ENCODE data around the gene KIRREL1. TPM values are rescaled to one million over a fixed set of nuclear protein-coding genes. Genes with fewer than 3 reads are reported as not detected.
A peak's percentile ranks its signal among the peaks of the same experiment; 100 is the strongest.

Gene KIRREL1
- total RNA-seq, 1 donor from 2014 or later: 195 TPM

DNA sequence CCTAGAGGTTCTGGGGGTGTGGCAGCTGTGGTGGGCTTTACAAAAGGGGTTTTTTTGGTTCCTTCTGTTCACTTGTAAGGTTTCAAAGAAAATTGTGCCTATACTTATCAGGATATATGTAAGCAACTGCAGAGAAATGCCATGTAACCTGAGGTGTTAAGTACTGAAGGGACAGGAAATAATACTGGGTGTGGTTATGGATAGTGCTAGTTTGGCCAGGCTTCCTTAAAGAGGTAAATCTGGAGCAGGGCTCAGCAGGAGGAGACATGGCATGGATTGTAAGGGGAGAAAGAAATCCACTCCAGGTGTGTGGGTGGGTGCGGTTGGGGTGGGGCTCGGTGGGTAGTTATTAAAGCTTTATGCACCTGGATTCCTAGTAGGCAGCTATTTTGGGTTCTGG, 28.3 kb downstream of the KIRREL1 start:
- H3K9ac ChIP-seq (ENCODE audit: low read length): no peak overlapping the region
- no peak overlapping the region for H3K27ac ChIP-seq (ENCODE audit: low read depth, low read length)
- H3K9me3 ChIP-seq (ENCODE audit: insufficient read depth, low read depth, low read length): no peaks in the 10 kb centered on the region
- FAIRE-seq (no peak), DNase-seq (ENCODE audit: low read depth) (no peak)
- Mint-ChIP-seq H3K27ac (ENCODE audit: unreplicated experiment) (peak overlapping the region; percentile 85), H3K4me1 (ENCODE audit: low read depth, unreplicated experiment) (peaks cover 91% of the 10 kb centered on the region), H3K27me3 (ENCODE audit: low read depth, unreplicated experiment) (no peaks in the 10 kb centered on the region), H3K9me3 (ENCODE audit: unreplicated experiment) (no peaks in the 10 kb centered on the region), H3K36me3 (ENCODE audit: low read depth, unreplicated experiment) (peaks cover 7% of the 10 kb centered on the region), H3K4me3 (ENCODE audit: unreplicated experiment) (peak overlapping the region; percentile 30)
- peaks cover 60% of the 10 kb centered on the region for H3K4me1 ChIP-seq (ENCODE audit: insufficient read depth, low read length)
- peaks cover 6% of the 10 kb centered on the region for H4K20me1 ChIP-seq (ENCODE audit: insufficient read depth, low read length)
- TF ChIP-seq, protein P1, sequence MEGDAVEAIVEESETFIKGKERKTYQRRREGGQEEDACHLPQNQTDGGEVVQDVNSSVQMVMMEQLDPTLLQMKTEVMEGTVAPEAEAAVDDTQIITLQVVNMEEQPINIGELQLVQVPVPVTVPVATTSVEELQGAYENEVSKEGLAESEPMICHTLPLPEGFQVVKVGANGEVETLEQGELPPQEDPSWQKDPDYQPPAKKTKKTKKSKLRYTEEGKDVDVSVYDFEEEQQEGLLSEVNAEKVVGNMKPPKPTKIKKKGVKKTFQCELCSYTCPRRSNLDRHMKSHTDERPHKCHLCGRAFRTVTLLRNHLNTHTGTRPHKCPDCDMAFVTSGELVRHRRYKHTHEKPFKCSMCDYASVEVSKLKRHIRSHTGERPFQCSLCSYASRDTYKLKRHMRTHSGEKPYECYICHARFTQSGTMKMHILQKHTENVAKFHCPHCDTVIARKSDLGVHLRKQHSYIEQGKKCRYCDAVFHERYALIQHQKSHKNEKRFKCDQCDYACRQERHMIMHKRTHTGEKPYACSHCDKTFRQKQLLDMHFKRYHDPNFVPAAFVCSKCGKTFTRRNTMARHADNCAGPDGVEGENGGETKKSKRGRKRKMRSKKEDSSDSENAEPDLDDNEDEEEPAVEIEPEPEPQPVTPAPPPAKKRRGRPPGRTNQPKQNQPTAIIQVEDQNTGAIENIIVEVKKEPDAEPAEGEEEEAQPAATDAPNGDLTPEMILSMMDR (IDR thresholded peaks at IDR 0.05; ENCODE audit: insufficient read depth, low read depth, low read length): no peak
- TF ChIP-seq EZH2 (IDR thresholded peaks at IDR 0.05; ENCODE audit: insufficient read depth, low read length): no peak
- H2AFZ ChIP-seq (ENCODE audit: low read depth, low read length): no peak overlapping the region
- H3K36me3 ChIP-seq (ENCODE audit: insufficient read depth, low read length): peaks cover 1% of the 10 kb centered on the region
- H3K4me2 ChIP-seq (ENCODE audit: low read length): no peak overlapping the region
- peaks cover 87% of the 10 kb centered on the region for H3K79me2 ChIP-seq (ENCODE audit: insufficient read depth, low read length)
- no peaks in the 10 kb centered on the region for H3K27me3 ChIP-seq (ENCODE audit: insufficient read depth, low read length)
- no peak overlapping the region for H3K4me3 ChIP-seq (ENCODE audit: insufficient read depth, low read depth, low read length)

GRCh38 chr1:158022554-158023312, 29.3 kb downstream of the KIRREL1 start:
- peaks cover 87% of the 10 kb centered on the region for H3K79me2 ChIP-seq (ENCODE audit: insufficient read depth, low read length)
- no peak overlapping the region for H3K27ac ChIP-seq (ENCODE audit: low read depth, low read length)
- TF ChIP-seq, protein P1 (IDR thresholded peaks at IDR 0.05; ENCODE audit: insufficient read depth, low read depth, low read length): no peak
- TF ChIP-seq EZH2 (IDR thresholded peaks at IDR 0.05; ENCODE audit: insufficient read depth, low read length): no peak
- H3K9ac ChIP-seq (ENCODE audit: low read length): no peak overlapping the region
- Mint-ChIP-seq H3K27ac (ENCODE audit: unreplicated experiment) (peak overlapping the region; percentile 85), H3K36me3 (ENCODE audit: low read depth, unreplicated experiment) (peaks cover 8% of the 10 kb centered on the region), H3K4me3 (ENCODE audit: unreplicated experiment) (no peak overlapping the region), H3K27me3 (ENCODE audit: low read depth, unreplicated experiment) (no peaks in the 10 kb centered on the region), H3K9me3 (ENCODE audit: unreplicated experiment) (no peaks in the 10 kb centered on the region), H3K4me1 (ENCODE audit: low read depth, unreplicated experiment) (peaks cover 89% of the 10 kb centered on the region)
- H3K36me3 ChIP-seq (ENCODE audit: insufficient read depth, low read length): peaks cover 4% of the 10 kb centered on the region
- FAIRE-seq (no peak), DNase-seq (ENCODE audit: low read depth) (no peak)
- no peak overlapping the region for H2AFZ ChIP-seq (ENCODE audit: low read depth, low read length)
- H3K4me1 ChIP-seq (ENCODE audit: insufficient read depth, low read length): peaks cover 54% of the 10 kb centered on the region
- H4K20me1 ChIP-seq (ENCODE audit: insufficient read depth, low read length): peaks cover 16% of the 10 kb centered on the region
- no peak overlapping the region for H3K4me3 ChIP-seq (ENCODE audit: insufficient read depth, low read depth, low read length)
- no peaks in the 10 kb centered on the region for H3K27me3 ChIP-seq (ENCODE audit: insufficient read depth, low read length)
- no peaks in the 10 kb centered on the region for H3K9me3 ChIP-seq (ENCODE audit: insufficient read depth, low read depth, low read length)
- no peak overlapping the region for H3K4me2 ChIP-seq (ENCODE audit: low read length)

- Histone ChIP-seq H2AFZ (ENCODE audit: low read depth, low read length) (no peak overlapping the region), H3K27me3 (ENCODE audit: insufficient read depth, low read length) (no peaks in the 10 kb centered on the region), H3K36me3 (ENCODE audit: insufficient read depth, low read length) (peaks cover 4% of the 10 kb centered on the region), H4K20me1 (ENCODE audit: insufficient read depth, low read length) (peaks cover 35% of the 10 kb centered on the region), H3K79me2 (ENCODE audit: insufficient read depth, low read length) (peaks cover 92% of the 10 kb centered on the region), H3K9ac (ENCODE audit: low read length) (no peak overlapping the region), H3K27ac (ENCODE audit: low read depth, low read length) (no peak overlapping the region), H3K4me2 (ENCODE audit: low read length) (no peak overlapping the region), H3K4me1 (ENCODE audit: insufficient read depth, low read length) (peaks cover 43% of the 10 kb centered on the region), H3K4me3 (ENCODE audit: insufficient read depth, low read depth, low read length) (no peak overlapping the region), H3K9me3 (ENCODE audit: insufficient read depth, low read depth, low read length) (no peaks in the 10 kb centered on the region)
- DNase-seq (ENCODE audit: low read depth): no peak
- TF ChIP-seq EZH2 (IDR thresholded peaks at IDR 0.05; ENCODE audit: insufficient read depth, low read length): no peak
- TF ChIP-seq, protein P1 (IDR thresholded peaks at IDR 0.05; ENCODE audit: insufficient read depth, low read depth, low read length): no peak
- Mint-ChIP-seq H3K4me1 (ENCODE audit: low read depth, unreplicated experiment) (peaks cover 80% of the 10 kb centered on the region), H3K36me3 (ENCODE audit: low read depth, unreplicated experiment) (peaks cover 10% of the 10 kb centered on the region), H3K27ac (ENCODE audit: unreplicated experiment) (peak overlapping the region; percentile 85), H3K4me3 (ENCODE audit: unreplicated experiment) (no peak overlapping the region), H3K9me3 (ENCODE audit: unreplicated experiment) (no peaks in the 10 kb centered on the region), H3K27me3 (ENCODE audit: low read depth, unreplicated experiment) (no peaks in the 10 kb centered on the region)
- no peak for FAIRE-seq
Measured at GRCh38 chr1:158024737-158025136, 31.3 kb downstream of the KIRREL1 start.
